ES-I3 (cell line): ENCODE measurements around the gene BCL7C.

Experiments used
- H3K36me3 ChIP-seq: 2 replicates; pipeline ENCODE4 v1.6.1; 2013; ENCODE audit warnings: mild to moderate bottlenecking, low read length, control low read depth, moderate library complexity; ENCODE audit not compliant: insufficient read depth
- H3K4me1 ChIP-seq: 2 replicates; pipeline ENCODE4 v1.6.1; 2013; ENCODE audit warnings: mild to moderate bottlenecking, control low read depth, low read length; ENCODE audit not compliant: insufficient read depth
- H3K9ac ChIP-seq: 2 replicates; pipeline ENCODE4 v1.6.1; 2013; ENCODE audit warnings: low read depth, mild to moderate bottlenecking, low read length, moderate library complexity
- H3K9me3 ChIP-seq: 2 replicates; pipeline ENCODE4 v1.6.1; 2013; ENCODE audit warnings: mild to moderate bottlenecking, low read length, moderate library complexity; ENCODE audit not compliant: control insufficient read depth, insufficient read depth

BCL7C gene

DNA sequence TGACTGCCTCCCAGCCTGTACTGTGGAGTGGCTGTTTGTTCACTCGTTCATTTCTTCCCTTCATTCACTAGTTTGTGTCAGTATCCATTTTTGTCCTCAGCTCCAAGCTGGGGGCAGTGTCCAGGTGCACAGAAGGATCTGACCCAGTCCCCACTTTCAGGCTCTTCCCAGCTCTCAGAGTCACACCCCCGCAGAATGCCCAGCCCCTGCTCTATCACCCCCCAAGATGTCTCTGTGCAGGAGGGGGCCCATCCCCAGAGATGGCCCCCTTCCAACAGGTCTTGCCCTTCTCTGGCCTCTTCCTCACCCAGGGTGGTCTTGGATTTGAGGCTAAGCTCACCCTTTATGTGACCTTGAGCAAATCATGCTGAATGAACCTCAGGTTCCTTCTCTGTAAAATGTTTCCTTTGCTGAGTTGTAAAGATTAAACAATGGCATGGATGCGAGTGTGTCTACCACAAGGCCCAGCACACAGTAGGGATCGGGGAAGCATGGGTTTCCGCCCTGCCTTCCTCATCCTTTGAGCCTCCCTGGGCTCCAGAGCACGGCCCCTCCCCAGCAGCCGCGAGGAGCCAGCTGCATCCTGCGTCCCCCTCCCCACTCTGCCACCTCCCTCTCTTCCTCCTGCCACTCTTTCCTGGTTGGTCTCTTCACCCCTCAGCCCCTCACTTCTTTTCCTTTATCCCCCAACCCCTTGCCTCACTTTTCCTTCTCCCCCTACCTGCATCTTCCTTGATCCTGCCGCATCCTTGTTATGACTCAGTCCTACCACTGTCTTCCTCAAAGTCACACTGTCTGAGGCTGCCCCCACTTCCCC lies 32.3 kb upstream of the BCL7C start:
- no peaks in the 10 kb centered on the region for H3K36me3 ChIP-seq
- no peak overlapping the region for H3K9ac ChIP-seq
- no peaks in the 10 kb centered on the region for H3K9me3 ChIP-seq
- H3K4me1 ChIP-seq = no peaks in the 10 kb centered on the region; the same call in 1 of the 2 replicates

DNA sequence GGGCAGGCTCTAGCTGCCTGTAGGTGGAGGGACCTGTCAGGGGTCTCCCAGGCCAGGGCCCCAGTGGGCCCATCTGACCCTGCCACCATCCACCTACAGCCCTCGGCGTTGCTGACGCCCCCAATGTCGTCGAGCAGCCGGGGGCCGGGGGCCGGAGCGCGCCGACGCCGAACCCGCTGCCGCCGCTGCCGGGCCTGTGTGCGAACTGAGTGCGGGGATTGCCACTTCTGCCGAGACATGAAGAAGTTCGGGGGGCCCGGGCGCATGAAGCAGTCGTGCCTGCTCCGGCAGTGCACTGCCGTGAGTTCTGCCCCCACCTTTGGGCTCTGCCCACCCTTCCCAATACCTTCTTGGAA lies 31.7 kb upstream of the BCL7C start:
- H3K9me3 ChIP-seq = no peaks in the 10 kb centered on the region
- H3K9ac ChIP-seq = no peak overlapping the region
- no peaks in the 10 kb centered on the region for H3K36me3 ChIP-seq
- H3K4me1 ChIP-seq = no peaks in the 10 kb centered on the region; the same call in 1 of the 2 replicates

DNA sequence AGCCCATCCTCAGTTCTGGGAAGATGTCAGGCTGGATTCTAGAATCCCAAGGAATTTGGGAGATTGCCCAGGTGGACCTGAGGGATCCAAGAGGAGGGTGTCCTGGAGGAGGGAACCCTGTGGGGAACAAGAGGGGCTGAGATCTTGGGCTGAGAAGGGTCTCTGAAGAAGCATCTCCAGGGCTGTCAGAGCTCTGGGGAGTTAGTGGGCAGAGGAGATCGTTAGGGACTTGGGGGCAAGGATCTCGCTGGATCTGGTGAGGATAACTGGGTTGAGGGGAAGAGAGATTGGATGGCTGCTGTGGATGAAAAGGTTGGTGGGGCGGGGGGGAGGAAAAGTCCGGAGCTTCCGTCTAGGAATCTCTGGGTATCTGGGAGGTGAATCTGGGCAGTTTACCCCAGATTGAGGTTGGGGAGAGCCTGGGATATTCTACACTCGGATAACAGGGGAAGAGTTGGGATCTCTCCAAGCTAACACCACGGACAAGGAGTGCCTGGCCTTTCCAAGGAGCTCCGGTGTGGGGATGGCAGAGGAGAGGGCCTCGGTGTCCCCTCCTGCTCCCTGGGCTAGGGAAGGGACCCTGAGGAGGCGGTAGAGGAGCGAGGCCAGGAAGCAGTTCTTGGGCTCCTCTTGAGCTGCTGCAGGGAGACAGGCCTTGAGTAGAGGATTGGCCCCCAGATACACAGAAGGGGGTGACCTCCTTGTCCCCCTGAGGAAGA lies 31.2 kb upstream of the BCL7C start:
- Histone ChIP-seq H3K4me1 (no peaks in the 10 kb centered on the region; the same call in 1 of the 2 replicates), H3K9me3 (no peaks in the 10 kb centered on the region), H3K36me3 (no peaks in the 10 kb centered on the region), H3K9ac (peak overlapping the region; percentile 49; the same call in 1 of the 2 replicates)

DNA sequence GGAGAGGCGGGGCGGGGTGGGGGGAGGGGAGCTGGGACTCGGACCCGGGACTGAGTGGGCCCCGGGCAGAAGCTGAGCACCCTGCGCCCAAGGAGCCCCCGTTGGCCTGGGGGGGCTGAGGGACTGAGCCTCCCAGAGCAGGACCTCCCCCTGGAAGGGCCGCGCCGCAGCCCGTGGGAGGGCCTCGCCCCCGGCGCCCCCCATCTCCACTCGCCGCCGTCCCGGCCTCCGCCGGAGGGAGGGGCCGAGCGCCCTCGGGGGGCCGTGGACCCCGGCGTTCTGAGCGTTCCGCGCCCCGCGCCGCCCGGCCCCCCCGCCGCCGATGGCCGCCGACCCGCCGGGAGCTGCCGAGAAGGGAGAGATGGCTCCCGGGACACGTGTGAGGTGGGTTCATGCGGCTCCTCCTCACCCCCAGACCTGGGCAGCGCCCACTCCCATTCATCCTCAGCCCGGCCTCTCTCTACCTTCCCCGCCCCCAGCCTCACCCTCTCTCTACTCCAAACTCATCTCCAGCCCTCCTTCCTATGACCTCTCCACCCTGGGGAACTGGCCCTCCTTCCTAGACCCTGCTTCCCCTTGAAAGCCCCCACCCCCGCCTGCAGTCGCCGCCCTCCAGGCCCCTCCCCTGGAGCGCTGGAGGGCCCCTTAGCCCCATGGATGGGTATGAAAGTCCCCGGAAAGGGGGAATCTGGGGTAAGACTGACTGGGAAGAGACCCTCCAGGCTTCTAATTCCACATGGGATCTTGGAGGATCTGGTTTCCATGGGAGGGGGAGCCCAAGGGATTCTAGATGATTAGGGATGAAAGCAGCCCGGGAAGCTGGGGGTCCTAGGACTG lies 30.4 kb upstream of the BCL7C start:
- no peaks in the 10 kb centered on the region for H3K9me3 ChIP-seq
- H3K9ac ChIP-seq = peak overlapping the region; percentile 49
- H3K36me3 ChIP-seq = no peaks in the 10 kb centered on the region
- no peaks in the 10 kb centered on the region; the same call in 1 of the 2 replicates for H3K4me1 ChIP-seq

DNA sequence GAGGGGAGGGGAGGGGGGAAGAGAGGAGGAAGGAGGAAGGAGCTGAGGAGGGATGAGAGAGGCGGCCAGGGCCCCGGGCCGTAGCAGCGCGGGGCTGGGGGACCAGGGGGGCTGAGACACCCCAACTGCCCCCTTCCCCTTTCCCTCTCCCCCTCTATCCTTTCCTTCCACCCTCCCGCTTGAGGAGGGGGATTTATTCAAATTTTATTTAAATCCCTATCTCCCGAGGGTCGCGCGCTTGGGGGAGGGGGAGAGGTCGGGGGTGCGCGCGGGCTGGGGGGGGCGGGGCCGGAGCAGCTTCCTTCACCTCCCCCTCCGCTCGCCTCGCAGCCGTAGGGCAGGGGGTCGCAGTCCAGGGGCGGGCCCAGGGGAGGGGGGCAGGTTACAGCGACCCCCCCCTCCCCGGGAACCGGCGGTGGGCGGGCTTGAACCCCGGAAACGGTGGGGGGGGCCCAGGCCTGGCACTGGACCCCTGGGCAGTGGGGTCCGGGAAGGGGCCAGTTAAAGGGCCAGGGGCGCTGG lies 29.7 kb upstream of the BCL7C start, which contains the start of gene FBXL19:
TSS of gene FBXL19 (plus strand) at position 19 of the 522 bp plus-strand sequence. CDS start 2,183 bp downstream, outside the sequence.
- Histone ChIP-seq H3K9ac (peak within 1 kb of the TSS; percentile 85), H3K36me3 (no peaks in the 10 kb centered on the region), H3K4me1 (no peaks in the 10 kb centered on the region; the same call in 1 of the 2 replicates)

DNA sequence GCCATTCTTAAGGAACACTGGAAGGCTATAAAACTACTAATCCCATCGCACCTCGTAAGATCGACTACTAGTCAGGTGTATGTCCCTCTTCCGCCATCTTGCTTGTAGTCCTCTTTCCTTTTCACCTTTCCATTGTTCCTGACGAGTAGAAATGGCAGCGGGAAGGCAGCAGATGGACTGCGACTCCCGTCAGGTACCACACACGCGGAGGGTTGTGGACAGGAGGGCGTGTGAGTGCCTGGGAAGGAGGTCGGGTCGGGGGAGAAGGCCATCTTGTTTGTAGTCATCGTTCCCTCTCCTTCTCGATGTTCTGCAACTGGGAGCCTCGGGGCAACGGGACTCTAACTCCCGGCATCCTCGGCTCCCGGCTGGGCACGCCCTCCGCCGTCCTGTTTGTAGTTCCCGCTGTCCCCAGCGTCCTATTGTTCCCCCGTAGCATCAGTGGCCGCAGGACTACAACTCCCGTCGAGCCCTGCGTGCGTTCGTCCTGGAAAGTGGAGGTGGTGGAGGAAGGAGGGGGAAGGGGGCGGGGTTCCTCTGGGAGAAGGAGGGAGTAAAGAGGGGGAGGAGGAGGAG lies 29.2 kb upstream of the BCL7C start:
- no peaks in the 10 kb centered on the region for H3K36me3 ChIP-seq
- no peaks in the 10 kb centered on the region for H3K9me3 ChIP-seq
- H3K9ac ChIP-seq = peak overlapping the region; percentile 65
- H3K4me1 ChIP-seq = no peaks in the 10 kb centered on the region; the same call in 1 of the 2 replicates

More for the DNA sequence above, 29.7 kb upstream of the BCL7C start, which contains the start of gene FBXL19:
- H3K9me3 ChIP-seq = no peaks in the 10 kb centered on the region

DNA sequence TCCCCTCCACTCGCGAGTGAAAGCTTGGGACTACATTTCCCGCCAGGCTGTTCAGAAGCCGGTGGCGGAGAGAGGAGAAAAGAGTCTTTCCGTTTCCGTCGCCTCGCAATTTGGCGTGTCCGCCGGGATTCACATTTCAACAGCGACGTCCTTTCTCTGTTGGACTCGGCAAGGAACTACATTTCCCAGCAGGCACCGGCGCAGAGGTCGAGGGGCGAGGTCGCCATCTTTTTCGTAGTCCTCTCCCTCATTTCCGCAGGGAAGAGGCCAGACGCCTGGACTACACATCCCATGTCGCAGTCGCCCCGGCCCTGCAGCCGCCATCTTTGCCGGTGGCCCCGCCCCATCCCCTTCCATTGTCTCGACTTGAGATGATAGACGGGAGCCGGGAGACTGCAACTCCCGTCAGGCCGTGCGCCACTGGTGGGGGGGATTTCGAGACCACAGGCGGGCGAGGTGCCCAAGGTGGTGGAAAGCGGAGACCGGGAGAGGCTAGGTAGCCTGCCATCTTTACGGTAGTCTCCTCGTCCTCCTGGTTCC lies 28.6 kb upstream of the BCL7C start:
- Histone ChIP-seq H3K9ac (peak overlapping the region; percentile 85), H3K4me1 (no peaks in the 10 kb centered on the region; the same call in 1 of the 2 replicates), H3K36me3 (no peaks in the 10 kb centered on the region), H3K9me3 (no peaks in the 10 kb centered on the region)

DNA sequence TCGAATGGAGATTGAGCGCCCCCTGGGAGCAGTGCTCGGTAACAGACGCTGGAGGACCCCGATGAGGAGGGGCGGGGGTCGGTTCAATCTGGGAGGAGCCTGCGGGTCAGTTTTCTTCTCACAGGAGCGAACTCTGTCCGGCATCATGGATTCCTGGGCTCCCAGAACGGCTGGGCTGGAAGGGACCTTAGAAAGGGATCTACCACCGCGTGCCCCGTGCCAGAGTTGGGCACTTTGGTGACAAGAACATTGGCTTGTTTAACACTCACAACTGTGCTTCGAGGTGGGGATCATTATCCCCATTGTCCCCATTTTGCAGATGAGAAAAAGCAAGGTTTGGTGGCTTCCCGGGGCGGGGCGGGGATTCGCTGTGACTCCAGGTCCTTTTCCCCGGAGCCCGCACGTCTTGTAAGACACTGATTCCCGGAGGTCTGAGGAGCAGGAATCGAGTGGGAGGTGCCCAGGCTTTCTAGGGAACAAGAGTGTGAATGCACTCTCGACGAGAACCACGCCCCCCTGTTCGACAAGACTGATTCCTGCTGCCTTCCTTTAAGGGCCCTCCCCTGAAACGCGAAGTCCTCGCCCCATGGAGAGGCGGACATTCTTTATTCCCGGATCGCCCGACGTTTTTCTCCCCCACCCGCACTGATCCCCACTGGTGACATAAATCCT lies 28.0 kb upstream of the BCL7C start:
- Histone ChIP-seq H3K9ac (peak overlapping the region; percentile 85), H3K36me3 (no peaks in the 10 kb centered on the region), H3K9me3 (no peaks in the 10 kb centered on the region), H3K4me1 (no peaks in the 10 kb centered on the region; the same call in 1 of the 2 replicates)

DNA sequence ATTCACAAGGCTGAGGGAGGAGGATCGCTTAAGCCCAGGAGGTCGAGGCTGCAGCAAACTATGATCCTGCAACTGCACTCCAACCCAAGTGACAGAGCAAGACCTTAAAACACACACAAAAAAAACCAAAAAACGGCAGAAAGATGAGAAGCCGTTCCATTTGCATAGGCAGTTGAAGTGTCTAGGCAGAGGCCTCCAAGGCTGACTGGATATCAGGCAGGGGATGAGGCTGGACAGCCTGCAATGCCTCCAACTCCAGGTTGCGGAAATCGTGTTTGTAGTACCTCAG lies 27.5 kb upstream of the BCL7C start:
- no peaks in the 10 kb centered on the region; the same call in 1 of the 2 replicates for H3K4me1 ChIP-seq
- no peaks in the 10 kb centered on the region for H3K36me3 ChIP-seq
- no peaks in the 10 kb centered on the region for H3K9me3 ChIP-seq
- H3K9ac ChIP-seq = peak overlapping the region; percentile 85; the same call in 1 of the 2 replicates

DNA sequence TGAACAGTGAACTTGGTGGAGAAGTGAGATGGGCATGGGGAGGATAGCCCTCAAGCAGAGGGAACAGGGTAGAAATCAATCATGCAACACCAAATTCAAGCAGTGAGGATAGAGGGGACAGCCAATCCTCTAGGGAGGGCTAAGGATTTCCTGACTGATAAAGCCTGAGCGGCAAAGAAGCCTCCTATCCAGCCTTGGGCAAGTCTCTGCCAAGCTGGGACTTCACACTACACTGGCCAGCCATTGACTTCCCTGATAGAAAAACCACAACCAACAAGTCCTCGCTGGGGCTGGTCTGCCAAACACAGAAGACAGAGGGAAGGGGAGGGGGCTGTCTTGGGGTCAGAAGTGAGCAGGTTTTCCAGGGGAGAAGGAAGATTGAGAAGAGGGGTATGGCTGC lies 27.0 kb upstream of the BCL7C start:
- Histone ChIP-seq H3K9ac (no peak overlapping the region), H3K36me3 (no peaks in the 10 kb centered on the region), H3K9me3 (no peaks in the 10 kb centered on the region), H3K4me1 (peaks cover 3% of the 10 kb centered on the region; the same call in 1 of the 2 replicates)

DNA sequence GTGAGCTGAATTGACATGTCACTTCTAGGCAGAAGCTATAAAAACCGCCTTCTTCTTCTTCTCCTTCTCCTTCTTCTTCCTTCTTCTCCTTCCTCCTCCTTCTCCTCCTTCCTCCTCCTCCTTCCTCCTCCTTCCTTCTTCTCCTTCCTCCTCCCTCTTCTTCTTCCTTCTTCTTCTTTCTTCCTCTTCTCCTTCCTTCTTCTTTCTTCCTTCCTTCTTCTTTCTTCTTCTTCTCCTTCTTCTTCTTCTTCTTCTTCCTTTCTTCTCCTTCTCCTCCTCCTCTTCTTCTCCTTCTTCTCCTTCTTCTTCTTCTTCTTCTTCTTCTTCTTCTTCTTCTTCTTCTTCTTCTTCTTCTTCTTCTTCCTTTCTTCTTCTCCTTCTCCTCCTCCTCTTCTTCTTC lies 24.7 kb upstream of the BCL7C start:
- H3K9ac ChIP-seq = no peak overlapping the region
- no peaks in the 10 kb centered on the region for H3K36me3 ChIP-seq
- peaks cover 3% of the 10 kb centered on the region; the same call in 1 of the 2 replicates for H3K4me1 ChIP-seq
- no peaks in the 10 kb centered on the region for H3K9me3 ChIP-seq

DNA sequence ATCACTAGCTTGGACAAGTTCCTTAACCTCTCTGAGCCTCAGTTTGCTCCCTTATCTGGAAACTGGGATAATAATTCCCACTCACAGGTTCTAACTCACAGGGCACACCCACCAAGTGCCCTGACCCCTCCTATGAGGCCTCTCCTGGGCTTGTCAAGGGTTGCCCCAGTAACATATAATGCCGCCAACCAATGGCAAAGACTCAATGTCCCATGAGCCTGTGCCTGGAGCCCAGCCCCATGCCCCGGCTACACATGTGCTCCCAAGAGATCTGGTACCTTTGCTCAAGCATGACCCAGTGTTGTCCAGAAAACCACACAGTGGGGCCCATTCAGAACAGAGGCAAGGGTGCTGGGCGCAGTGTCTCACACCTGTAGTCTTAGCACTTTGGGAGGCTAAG lies 21.0 kb upstream of the BCL7C start:
- Histone ChIP-seq H3K9me3 (no peaks in the 10 kb centered on the region), H3K9ac (no peak overlapping the region), H3K4me1 (peaks cover 3% of the 10 kb centered on the region; the same call in 1 of the 2 replicates), H3K36me3 (no peaks in the 10 kb centered on the region)

DNA sequence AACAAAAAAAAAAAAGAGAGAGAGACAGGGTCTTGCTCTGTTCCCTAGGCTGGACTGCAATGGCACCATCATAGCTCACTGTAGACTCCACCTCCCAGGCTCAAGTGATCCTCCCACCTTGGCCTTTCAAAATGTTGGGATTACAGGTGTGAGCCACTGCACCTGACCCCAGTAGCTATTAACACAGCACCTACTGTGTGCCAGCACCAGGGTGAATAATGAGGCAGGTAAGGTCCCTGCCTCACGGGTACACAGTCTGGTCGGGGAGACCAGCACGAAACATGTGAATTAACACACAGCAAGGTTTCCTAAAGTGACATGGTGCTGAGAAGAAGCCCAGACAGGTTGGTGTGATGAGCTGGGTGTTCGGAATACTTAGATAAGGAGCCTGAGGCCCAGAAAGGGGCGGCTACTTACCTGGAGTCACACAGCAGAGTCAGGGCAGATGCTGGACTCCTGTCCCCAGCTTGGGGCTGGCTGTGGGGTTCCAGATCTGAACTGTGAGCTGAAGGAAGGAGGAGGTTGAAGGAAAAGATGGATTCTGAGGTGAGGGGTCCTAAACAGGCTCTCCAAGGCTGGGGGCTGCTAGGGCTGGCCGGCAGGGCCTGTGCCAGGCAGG lies 19.0 kb upstream of the BCL7C start:
- Histone ChIP-seq H3K9ac (no peak overlapping the region), H3K9me3 (no peaks in the 10 kb centered on the region), H3K36me3 (no peaks in the 10 kb centered on the region)

More for the DNA sequence above, 19.0 kb upstream of the BCL7C start:
- peaks cover 3% of the 10 kb centered on the region; the same call in 1 of the 2 replicates for H3K4me1 ChIP-seq
